Measurements from ENCODE around the gene DENND2A. TPM values are rescaled to one million over a fixed set of nuclear protein-coding genes. Genes with fewer than 3 reads are reported as not detected.
A peak's percentile ranks its signal among the peaks of the same experiment; 100 is the strongest.
"Not testable (repeated sequence)": the region's sequence is repeated elsewhere in the genome, so short reads cannot be mapped to it uniquely, and the experiment has no call there.

The DENND2A gene
- total and polyA plus RNA-seq, 2 of the 4 experiments (the other 2 are of a cell fraction), result 7.5 to 10.3 TPM

- H3K27me3 ChIP-seq (ENCODE audit: control insufficient read depth, insufficient read depth, low read length), result no peaks in the 10 kb centered on the region
- peaks cover 14% of the 10 kb centered on the region for H3K4me1 ChIP-seq (ENCODE audit: control insufficient read depth, insufficient read depth, low read length)
- peak overlapping the region; percentile 68; the same call in 1 of the 2 replicates for H3K4ac ChIP-seq (ENCODE audit: low read depth, low read length)
- peaks cover 14% of the 10 kb centered on the region; the same call in 1 of the 2 replicates for H3K36me3 ChIP-seq (ENCODE audit: control insufficient read depth, insufficient read depth, low read length)
- ChIA-PET POLR2A (ENCODE audit: unreplicated experiment) (no interaction called here), CTCF (no interaction called here)
- 44% methylated on average over 1 of the region's 7 CpGs; no CpG with 5 or more reads in 1 of the 2 experiments for WGBS, 2 experiments (ENCODE audit: extremely low coverage in 2 of 2, insufficient read length in 1 of 2)
- peak overlapping the region; percentile 31; the same call in 1 of the 3 replicates for H2BK15ac ChIP-seq (ENCODE audit: low read depth, low read length)
- dilution Hi-C loops (cut with HindIII; ENCODE audit: low sequenced_read_pairs, unreplicated experiment), result no loop called here
- no peak overlapping the region for H3K23ac ChIP-seq (ENCODE audit: low read depth, low read length)
- TF ChIP-seq NFE2L2 (IDR thresholded peaks at IDR 0.05; ENCODE audit: low read depth, low read length), result no peak
- peak; percentile 43; the same call in 1 of the 2 replicates for TF ChIP-seq CEBPB (IDR thresholded peaks at IDR 0.05; ENCODE audit: low read depth, low read length)
- TF ChIP-seq RFX5 (IDR thresholded peaks at IDR 0.05; ENCODE audit: low read depth, low read length), result no peak
- 0 out of 2 replicates have a peak overlapping the region, but pooled peaks have one; percentile 27 for H2AK5ac ChIP-seq (ENCODE audit: low read depth, low read length)
- peaks cover 4 to 47% of the 10 kb centered on the region in 2 experiments; a peak in 2 of 4 replicates for H3K79me1 ChIP-seq (ENCODE audit: low read depth in 1 of 2, low read length in 2 of 2)
- H3K4me2 ChIP-seq (ENCODE audit: low read depth, low read length), result peak overlapping the region; percentile 9; the same call in 1 of the 2 replicates
- no peak overlapping the region for H2AFZ ChIP-seq (replicated peaks; ENCODE audit: low read length, poor library complexity)
- H4K5ac ChIP-seq (ENCODE audit: low read depth, low read length), result peak overlapping the region; percentile 49; the same call in 1 of the 2 replicates
- in situ Hi-C loops (cut with MboI; ENCODE audit: low sequenced_read_pairs), result no loop called here
- H3K56ac ChIP-seq (ENCODE audit: extremely low read depth, insufficient read depth, low read length), result no peak overlapping the region
- no peaks in the 10 kb centered on the region for H3K9me3 ChIP-seq (ENCODE audit: control insufficient read depth, insufficient read depth, low read length)
- H2BK20ac ChIP-seq (ENCODE audit: low read depth, low read length), result peak overlapping the region; percentile 65; the same call in 1 of the 2 replicates
- H3K4me3 ChIP-seq (ENCODE audit: insufficient read depth, low read depth, low read length), result no peak overlapping the region
- intact Hi-C loops (cut with micrococcal nuclease), result no loop called here
- BruUV-seq (replicated peaks), result no TSS peak
- peak overlapping the region; percentile 42 for H2BK120ac ChIP-seq (ENCODE audit: low read depth, low read length)
- H2AK9ac ChIP-seq (replicated peaks; ENCODE audit: low read depth, low read length, poor library complexity), result no peak overlapping the region
- peak; percentile 55 for DNase-seq
- no peak overlapping the region for H3K27ac ChIP-seq (ENCODE audit: insufficient read depth, low read length)
- peak overlapping the region; percentile 46 for H2BK5ac ChIP-seq (ENCODE audit: low read depth, low read length, poor library complexity, severe bottlenecking)
- peak overlapping the region; percentile 83 for H3K14ac ChIP-seq (replicated peaks; ENCODE audit: low read depth, low read length)
- peak overlapping the region; percentile 50 for H4K91ac ChIP-seq (ENCODE audit: insufficient read depth, low read depth, low read length)
- H3K9ac ChIP-seq (ENCODE audit: low read depth, low read length), result no peak overlapping the region
- peak overlapping the region; percentile 20; the same call in 1 of the 2 replicates for H3K18ac ChIP-seq (ENCODE audit: low read depth, low read length)
- peaks cover 11% of the 10 kb centered on the region; the same call in 1 of the 2 replicates for H3K9me1 ChIP-seq (ENCODE audit: insufficient read depth, low read length)
- ATAC-seq (ENCODE audit: low read depth), result peak; percentile 25
- peak overlapping the region in 1 of 2 experiments; percentile 93; a peak in 2 of 4 replicates for H4K8ac ChIP-seq (ENCODE audit: low read depth in 2 of 2, low read length in 2 of 2)
- no peaks in the 10 kb centered on the region; the same call in 1 of the 2 replicates for H4K20me1 ChIP-seq (ENCODE audit: insufficient read depth, low read length)
Measured at GRCh38 chr7:140621401-140622021, 19.1 kb downstream of the DENND2A start.

DNA sequence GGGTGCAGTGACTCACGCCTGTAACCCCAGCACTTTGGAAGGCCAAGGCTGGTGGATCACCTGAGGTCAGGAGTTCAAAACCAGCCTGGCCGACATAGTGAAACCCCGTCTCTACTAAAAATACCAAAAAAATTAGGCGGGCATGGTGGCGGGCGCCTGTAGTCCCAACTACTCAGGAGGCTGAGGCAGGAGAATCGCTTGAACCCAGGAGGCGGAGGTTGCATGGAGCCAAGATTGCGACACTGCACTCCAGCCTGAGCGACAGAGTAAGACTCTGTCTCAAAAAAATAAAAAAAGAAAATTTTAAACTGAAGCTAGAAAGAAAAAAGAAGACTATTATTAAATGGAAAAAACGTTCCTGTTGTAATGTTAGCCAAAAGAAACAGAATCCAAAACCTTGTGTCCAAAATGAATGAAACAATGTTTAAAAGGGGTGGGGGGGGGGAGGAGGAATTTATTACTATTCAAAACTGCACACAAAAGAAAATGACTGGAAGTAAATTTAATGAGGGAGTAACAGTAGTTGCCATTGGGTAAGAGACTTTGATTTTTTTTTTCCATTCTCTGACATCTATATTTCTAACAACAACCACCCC lies 20.6 kb downstream of the DENND2A start:
- H4K20me1 ChIP-seq (ENCODE audit: insufficient read depth, low read length); DNase-seq; in situ Hi-C loops (cut with MboI; ENCODE audit: low sequenced_read_pairs); H3K9me3 ChIP-seq (ENCODE audit: control insufficient read depth, insufficient read depth, low read length); H3K4ac ChIP-seq (ENCODE audit: low read depth, low read length); H3K27ac ChIP-seq (ENCODE audit: insufficient read depth, low read length); H3K4me1 ChIP-seq (ENCODE audit: control insufficient read depth, insufficient read depth, low read length); H3K4me2 ChIP-seq (ENCODE audit: low read depth, low read length); H3K23ac ChIP-seq (ENCODE audit: low read depth, low read length); H3K14ac ChIP-seq (replicated peaks; ENCODE audit: low read depth, low read length); H3K27me3 ChIP-seq (ENCODE audit: control insufficient read depth, insufficient read depth, low read length); intact Hi-C loops (cut with micrococcal nuclease); POLR2A ChIA-PET (ENCODE audit: unreplicated experiment); H4K8ac ChIP-seq (ENCODE audit: low read depth in 2 of 2, low read length in 2 of 2); dilution Hi-C loops (cut with HindIII; ENCODE audit: low sequenced_read_pairs, unreplicated experiment); H4K91ac ChIP-seq (ENCODE audit: insufficient read depth, low read depth, low read length); CTCF ChIA-PET; H2AK9ac ChIP-seq (replicated peaks; ENCODE audit: low read depth, low read length, poor library complexity); H3K9ac ChIP-seq (ENCODE audit: low read depth, low read length); H3K4me3 ChIP-seq (ENCODE audit: insufficient read depth, low read depth, low read length); H2BK120ac ChIP-seq (ENCODE audit: low read depth, low read length); H3K9me1 ChIP-seq (ENCODE audit: insufficient read depth, low read length); H3K18ac ChIP-seq (ENCODE audit: low read depth, low read length); H2BK20ac ChIP-seq (ENCODE audit: low read depth, low read length); H2AFZ ChIP-seq (replicated peaks; ENCODE audit: low read length, poor library complexity); BruUV-seq (replicated peaks); H3K56ac ChIP-seq (ENCODE audit: extremely low read depth, insufficient read depth, low read length); H4K5ac ChIP-seq (ENCODE audit: low read depth, low read length); H2BK15ac ChIP-seq (ENCODE audit: low read depth, low read length); H2BK5ac ChIP-seq (ENCODE audit: low read depth, low read length, poor library complexity, severe bottlenecking); H2AK5ac ChIP-seq (ENCODE audit: low read depth, low read length); ATAC-seq (ENCODE audit: low read depth): not testable (repeated sequence)
- WGBS, 2 experiments (ENCODE audit: extremely low coverage in 2 of 2, insufficient read length in 1 of 2), result 87% methylated on average over 3 of the region's 11 CpGs; no CpG with 5 or more reads in 1 of the 2 experiments
- peaks cover 10 to 49% of the 10 kb centered on the region in 2 experiments; a peak in 3 of 4 replicates for H3K79me1 ChIP-seq (ENCODE audit: low read depth in 1 of 2, low read length in 2 of 2)
- peaks cover 14% of the 10 kb centered on the region for H3K36me3 ChIP-seq (ENCODE audit: control insufficient read depth, insufficient read depth, low read length)

All from IMR-90 (cell line).